Left kidney (tissue), 2 donors: ENCODE data around the gene NEK5. TPM values are rescaled to one million over a fixed set of nuclear protein-coding genes. Genes with fewer than 3 reads are reported as not detected.
"Not testable (repeated sequence)": the region's sequence is repeated elsewhere in the genome, so short reads cannot be mapped to it uniquely, and the experiment has no call there.

Experiments used
- DNase-seq: peaks from one replicate; pipeline ENCODE4 v3.0.0-alpha.2; 2013
- polyA plus RNA-seq: library from polyadenylated mRNA; unstranded; fragments of 120-200 nt; gene quantifications from one replicate; pipeline ENCODE4 v1.2.1, GENCODE V29; 2013; ENCODE audit not compliant: insufficient read length

The NEK5 gene
- polyA plus RNA-seq, 1 donor, result 7.1 TPM

DNA sequence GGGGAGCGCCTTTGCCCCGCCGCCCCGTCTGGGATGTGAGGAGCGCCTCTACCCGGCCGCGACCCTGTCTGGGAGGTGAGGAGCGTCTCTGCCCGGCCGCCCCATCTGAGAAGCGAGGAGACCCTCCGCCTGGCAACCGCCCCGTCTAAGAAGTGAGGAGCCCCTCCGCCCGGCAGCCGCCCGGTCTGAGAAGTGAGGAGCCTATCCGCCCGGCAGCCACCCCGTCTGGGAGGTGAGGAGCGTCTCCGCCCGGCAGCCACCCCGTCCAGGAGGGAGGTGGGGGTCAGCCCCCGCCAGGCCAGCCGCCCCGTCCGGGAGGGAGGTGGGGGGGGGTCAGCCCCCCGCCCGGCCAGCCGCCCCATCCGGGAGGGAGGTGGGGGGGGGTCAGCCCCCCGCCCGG lies 49.0 kb downstream of the NEK5 start:
- not testable (repeated sequence) for DNase-seq

DNA sequence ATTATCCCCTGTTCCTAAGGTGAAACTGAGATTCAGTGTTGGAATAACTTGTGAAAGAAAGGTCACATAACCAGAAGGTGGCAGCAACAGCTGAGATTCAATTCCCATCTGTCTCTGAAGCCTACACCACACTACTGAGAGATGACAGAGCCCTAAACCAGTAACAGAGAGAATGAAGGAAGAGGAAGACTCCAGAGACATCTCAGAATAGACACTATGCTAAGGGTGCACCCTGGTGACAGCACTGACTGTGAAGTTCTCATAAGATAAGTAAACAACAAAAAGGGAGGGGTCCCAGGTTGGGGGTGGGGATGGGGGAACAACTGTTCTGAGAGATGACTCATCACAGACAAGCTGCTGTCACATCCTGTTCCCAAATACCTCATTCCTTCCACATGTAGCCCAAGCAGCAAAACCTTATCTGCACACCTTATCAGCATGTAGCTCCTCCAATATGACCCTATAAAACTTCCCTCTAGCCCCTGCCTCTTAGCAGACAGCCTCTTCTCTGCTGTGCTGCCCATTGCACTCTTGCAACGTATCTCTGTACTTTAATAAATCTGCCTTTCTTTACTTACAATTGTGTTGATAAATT lies 57.8 kb downstream of the NEK5 start:
- DNase-seq, result no peak

- DNase-seq, result no peak
These were observed 61.6 kb downstream of the NEK5 start for GRCh38 chr13:52067237-52067636.

DNA sequence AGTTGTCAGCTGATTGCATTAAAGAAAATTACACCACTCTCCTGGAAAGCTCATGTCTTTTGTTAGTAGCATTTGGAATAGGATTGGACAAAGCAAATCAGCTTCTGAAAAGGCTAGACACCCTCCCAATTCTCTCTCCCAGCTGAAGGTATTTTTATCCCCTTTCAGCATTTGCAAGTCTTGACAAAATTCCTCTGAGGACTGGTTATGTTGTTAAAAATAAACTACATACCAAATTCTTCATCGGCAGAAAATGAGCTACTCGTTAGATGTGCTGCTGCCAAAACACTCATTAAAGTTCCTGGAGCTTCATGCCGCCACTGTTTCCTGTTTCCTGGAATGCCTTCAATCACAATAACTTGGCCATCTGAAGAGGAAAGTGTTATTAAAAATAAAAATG lies 67.3 kb downstream of the NEK5 start:
- no peak for DNase-seq

DNA sequence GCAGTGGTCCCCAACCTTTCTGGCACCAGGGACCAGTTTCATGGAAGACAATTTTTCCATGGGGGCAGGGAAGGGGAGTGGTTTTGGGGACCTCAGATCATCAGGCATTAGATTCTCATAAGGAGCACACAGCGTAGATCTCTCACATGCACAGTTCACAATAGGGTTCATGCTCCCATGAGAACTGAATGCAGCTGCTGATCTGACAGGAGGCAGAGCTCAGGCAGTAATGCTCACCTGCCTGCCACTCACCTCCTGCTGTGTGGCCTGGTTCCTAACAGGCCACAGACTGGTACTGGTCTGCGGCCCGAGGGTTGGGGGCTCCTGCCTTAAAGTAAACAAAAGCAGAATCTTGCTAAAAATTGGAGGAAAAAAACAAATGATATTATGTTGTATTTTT lies 67.8 kb downstream of the NEK5 start:
- not testable (repeated sequence) for DNase-seq

DNA sequence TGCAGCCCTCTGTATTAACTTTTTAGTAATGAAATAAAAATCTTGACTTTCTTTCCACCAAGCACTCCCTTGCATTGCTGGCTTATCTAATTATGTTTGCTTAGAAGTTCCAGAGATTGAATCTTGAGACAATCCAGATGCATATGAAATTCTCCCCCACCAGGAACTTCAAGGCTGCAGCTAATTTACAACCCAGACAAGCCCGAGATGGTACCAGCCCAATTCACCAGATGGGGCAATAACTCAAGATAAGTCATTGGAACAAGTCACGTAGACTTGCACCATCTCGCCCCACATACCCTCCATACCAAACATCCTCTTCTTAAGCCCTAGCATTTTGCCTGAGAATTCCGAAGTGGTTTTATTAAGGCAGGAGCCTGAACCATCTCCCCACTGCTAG lies 75.4 kb downstream of the NEK5 start:
- DNase-seq, result no peak

- DNase-seq, result no peak
These were observed 77.5 kb downstream of the NEK5 start for GRCh38 chr13:52051400-52051799.

DNA sequence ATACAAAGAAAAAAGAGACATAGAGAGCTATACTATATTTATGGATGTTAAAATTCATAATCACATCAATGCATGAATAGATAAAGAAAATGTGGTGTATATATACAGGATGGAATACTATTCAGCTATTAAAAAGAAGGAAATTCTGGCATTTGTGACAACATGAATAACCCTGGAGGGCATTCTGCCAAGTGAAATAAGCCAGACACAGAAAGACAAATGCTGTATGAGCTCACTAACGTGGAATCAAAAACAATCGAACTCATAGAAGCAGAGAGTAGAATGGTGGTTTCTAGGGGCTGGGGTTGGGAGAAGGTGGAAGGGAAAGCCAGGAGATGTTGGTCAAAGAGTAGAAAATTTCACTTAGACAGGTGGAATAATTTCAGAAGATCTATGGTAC lies 80.4 kb downstream of the NEK5 start:
- DNase-seq, result no peak

- DNase-seq, result no peak
These were observed 81.4 kb downstream of the NEK5 start for GRCh38 chr13:52047463-52047862.

- no peak for DNase-seq
These were observed 85.2 kb downstream of the NEK5 start for GRCh38 chr13:52043675-52044074.

- no peak for DNase-seq
These were observed 92.8 kb downstream of the NEK5 start for GRCh38 chr13:52036037-52036436.

GRCh38 chr13:52034616-52035226 lies 94.2 kb downstream of the NEK5 start:
- no peak for DNase-seq

- DNase-seq, result no peak
These were observed 95.8 kb downstream of the NEK5 start for GRCh38 chr13:52033039-52033438.

- DNase-seq, result not testable (repeated sequence)
These were observed 98.5 kb downstream of the NEK5 start for GRCh38 chr13:52030401-52030800.

GRCh38 chr13:52029569-52029968 lies 99.3 kb downstream of the NEK5 start:
- no peak for DNase-seq

DNA sequence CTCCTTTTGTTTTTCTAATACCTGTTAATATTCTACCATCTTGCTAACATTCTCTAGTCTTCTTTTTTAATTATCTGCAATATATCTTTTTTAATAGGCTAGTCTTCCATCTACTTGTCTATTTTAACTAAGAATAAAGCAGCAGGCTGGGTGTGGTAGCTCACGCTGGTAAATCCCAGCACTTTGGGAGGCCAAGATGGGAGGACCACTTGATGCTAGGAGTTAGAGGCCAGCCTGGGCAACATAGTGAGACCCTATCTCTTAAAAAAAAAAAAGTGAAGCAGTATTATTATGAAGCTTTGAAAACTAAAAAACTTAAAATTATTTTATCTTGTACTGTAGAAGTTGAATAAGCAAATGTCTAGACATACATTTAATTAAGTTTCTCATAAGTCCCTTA lies 101.0 kb downstream of the NEK5 start:
- no peak for DNase-seq

- no peak for DNase-seq
These were observed 102.6 kb downstream of the NEK5 start for GRCh38 chr13:52026246-52026626.

- no peak for DNase-seq
These were observed 103.2 kb downstream of the NEK5 start for GRCh38 chr13:52025475-52026245.

GRCh38 chr13:52024481-52024880 lies 104.4 kb downstream of the NEK5 start, which contains the start of gene UTP14C:
TSS of gene UTP14C (plus strand) at chr13:52024691. CDS start at chr13:52028805, 4,114 bp downstream.
- DNase-seq, result no peak

- DNase-seq, result no peak
These were observed 106.5 kb downstream of the NEK5 start for GRCh38 chr13:52022356-52022755.

- no peak for DNase-seq
These were observed 108.7 kb downstream of the NEK5 start for GRCh38 chr13:52020191-52020590.

DNA sequence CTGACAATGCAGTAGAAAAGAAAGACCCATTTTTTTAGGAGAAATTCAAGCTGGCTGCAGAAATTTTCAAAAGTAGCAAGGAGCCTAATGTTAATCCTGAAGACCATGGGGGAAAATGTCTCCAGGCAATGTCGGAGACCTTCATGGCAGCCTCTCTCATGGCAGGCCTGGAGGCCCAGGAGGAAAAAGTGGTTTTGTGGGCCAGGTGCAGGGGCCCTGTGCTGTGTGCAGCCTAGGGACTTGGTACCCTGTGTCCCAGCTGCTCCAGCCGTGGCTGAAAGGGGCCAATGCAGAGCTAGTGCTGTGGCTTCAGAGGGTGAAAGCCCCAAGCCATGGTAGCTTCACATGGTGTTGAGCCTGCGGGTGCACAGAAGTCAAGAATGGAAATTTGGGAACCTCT lies 112.6 kb downstream of the NEK5 start:
- DNase-seq, result no peak

DNA sequence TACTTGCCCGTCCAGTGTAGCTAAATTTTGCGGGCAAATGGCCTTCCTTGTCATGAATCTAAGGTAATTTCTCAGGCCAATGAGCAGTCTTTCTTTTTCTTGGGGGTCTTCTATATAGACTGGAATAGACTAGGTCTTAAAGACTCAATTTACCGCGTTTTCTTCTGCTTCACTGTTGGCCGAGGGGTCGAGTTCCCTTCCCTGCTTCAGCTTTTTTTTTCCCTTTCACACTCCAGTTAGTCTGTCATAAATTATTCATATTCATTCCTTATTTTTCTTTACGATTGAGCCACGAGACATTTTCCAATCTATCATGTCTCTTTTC lies 116.4 kb downstream of the NEK5 start:
- no peak for DNase-seq
